Effector CD4-positive, alpha-beta T cell (primary cell): ENCODE measurements around the gene GSK3A.

ENCODE experiments used
- DNase-seq: peaks from one replicate; pipeline ENCODE4 v3.0.0-alpha.2; 2020

Gene GSK3A

DNA sequence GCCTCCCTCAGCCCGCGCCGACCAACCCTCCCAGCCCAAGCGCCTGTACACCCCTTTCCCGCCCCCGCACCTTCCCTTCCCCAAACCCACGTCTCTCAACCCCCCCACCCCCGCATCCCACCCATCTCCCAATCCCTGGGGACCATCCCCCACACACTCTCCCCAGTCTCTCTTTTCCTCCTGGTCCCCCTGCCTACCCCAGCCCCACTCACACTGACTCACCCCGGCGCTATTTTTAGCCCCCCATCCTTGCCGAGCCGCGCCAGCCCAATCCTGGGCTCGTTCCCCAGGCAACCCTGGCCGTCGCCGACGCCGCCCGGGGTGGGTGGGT lies 38.4 kb upstream of the GSK3A start:
- no peak for DNase-seq

DNA sequence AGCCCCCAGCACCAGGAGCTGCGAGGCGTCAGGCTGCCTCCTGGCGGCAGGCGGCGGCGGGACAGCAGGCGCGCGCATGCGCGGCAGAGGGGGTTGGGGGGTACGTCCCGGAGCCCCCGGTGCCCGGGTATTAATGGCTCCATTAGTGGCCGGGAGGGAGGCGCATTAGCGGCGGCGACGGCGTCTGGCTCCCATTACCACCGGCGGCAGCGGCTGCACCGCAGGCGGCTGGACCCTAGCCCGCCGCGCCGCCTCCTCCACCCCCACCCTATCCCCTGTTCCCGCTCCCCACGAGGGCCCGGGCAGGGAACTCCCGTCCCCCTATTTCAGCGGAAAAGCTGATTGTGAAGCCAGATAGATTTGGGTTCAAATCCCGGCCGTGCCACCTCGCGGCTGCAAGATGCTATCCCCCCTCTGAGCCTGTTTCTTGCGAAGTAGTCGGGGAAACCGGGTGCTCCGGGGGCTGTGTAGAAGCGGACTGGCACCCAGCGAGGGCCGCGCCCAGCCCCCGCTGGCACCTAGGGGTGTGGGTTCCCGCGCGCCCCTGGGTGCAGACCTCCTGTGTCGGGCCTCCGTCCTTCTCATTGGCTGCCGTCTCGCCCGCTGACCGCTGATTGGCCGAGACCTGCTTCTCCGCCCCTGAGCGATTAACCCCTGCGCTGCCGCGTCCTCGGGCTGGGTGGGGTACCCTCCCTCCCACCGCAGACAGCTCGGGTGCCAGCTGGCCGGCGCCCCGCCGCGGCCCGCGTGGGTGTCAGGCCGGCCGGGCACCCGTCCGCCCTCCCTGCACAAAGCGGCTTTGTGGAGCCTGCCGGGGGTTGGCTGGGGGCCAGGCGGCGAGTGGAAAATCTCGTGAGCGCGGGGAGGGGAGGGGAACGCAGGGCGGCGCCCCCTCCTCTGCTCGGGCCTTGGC lies 37.8 kb upstream of the GSK3A start:
- DNase-seq, result peak; percentile 83

GRCh38 chr19:42279155-42279901 lies 36.9 kb upstream of the GSK3A start:
- DNase-seq, result no peak

GRCh38 chr19:42278452-42279154 lies 36.2 kb upstream of the GSK3A start:
- DNase-seq, result no peak

DNA sequence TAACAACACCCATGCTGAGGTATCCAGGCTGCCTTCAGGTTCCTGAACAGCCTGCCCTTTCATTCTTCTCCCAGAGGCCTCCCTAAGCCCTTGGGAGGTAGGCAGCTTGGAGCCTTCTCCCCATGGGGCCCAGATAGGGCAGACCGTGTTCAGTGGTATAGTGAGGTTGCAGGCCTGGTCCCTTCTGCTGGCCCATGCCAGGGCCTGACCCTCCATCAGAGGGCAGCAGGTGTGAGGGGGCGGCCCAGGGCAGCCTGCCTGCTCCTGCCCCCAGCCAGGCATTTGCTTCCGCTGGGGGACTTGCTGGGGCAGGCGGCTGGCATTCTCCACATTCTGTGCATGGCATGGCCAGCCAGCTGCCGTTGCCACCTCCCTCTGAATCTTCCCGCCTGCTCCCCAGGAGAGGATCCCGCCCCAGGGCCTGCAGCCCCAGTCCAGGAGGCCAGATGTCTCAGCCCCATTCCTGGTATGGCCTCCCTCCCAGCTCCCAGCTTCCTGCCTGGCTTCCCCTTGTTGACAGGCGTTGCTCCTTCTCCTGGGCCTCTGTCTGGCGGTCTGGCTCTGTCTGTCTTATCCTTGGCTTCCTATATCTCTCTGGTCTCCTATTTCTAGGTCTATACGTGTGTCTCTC lies 35.5 kb upstream of the GSK3A start:
- no peak for DNase-seq

DNA sequence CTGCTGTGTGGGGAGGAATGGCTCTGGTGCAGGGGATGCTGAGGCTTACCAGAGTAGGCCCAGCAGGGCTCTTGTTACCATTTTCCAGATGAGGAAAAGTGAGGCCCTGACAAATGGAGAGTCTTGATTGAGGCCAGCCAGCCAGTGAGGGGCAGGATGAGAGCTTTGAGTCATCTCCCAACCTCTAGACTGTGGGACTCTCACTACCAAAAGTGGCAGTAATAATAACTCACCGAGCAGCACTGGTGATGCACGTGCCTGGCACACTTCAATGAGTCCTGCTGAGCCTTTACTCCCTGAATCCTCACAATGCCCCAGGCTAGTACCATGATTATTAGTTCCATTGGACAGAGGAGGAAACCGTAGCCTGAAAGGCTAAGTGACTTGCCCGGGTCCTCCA lies 34.4 kb upstream of the GSK3A start:
- DNase-seq, result no peak

GRCh38 chr19:42276284-42276683 lies 33.9 kb upstream of the GSK3A start:
- DNase-seq, result no peak

- no peak for DNase-seq
Observed at GRCh38 chr19:42275517-42275916, 33.1 kb upstream of the GSK3A start.

DNA sequence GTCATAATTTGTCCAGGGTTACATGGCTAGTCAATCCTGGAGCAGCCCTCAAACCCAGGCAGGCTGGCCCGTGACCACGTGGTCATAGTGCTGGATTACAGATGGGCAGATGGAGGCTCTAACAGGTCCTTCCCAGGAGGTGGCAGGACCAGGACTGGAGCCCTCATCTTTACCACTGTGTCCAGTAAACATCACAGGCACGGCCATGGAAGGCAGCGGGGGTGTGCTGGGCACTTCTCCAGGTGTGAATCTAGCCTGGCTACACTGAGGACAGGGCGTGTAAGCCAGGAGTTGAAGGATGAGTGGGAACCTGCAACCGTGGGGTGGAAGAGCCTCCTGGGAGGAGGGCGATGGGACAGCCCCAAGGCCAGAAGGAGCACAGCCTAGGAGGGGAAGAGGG lies 32.7 kb upstream of the GSK3A start:
- no peak for DNase-seq

- no peak for DNase-seq
Observed at GRCh38 chr19:42274065-42274682, 31.8 kb upstream of the GSK3A start.

DNA sequence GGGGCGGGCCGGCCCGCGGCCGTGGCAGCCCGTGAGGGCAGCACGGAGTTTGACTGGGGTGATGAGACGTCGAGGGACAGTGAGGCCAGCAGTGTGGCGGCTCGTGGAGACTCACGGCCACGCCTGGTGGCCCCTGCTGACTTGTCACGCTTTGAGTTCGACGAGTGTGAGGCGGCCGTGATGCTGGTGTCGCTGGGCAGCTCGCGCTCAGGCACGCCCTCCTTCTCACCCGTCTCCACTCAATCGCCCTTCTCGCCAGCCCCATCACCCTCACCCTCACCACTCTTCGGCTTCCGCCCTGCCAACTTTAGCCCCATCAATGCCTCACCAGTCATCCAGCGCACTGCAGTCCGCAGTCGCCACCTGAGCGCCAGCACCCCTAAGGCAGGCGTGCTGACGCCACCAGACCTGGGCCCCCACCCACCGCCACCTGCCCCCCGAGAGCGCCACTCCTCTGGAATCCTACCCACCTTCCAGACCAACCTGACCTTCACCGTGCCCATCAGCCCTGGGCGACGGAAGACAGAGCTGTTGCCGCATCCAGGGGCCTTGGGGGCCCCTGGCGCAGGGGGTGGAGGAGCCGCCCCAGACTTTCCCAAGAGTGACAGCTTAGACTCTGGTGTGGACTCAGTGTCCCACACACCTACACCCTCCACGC lies 31.1 kb upstream of the GSK3A start:
- no peak for DNase-seq

GRCh38 chr19:42272989-42273406 lies 30.6 kb upstream of the GSK3A start:
- no peak for DNase-seq

- DNase-seq, result no peak
Observed at GRCh38 chr19:42272535-42272897, 30.1 kb upstream of the GSK3A start.

- DNase-seq, result no peak
Observed at GRCh38 chr19:42271861-42272534, 29.6 kb upstream of the GSK3A start.

GRCh38 chr19:42271045-42271419 lies 28.6 kb upstream of the GSK3A start:
- no peak for DNase-seq

DNA sequence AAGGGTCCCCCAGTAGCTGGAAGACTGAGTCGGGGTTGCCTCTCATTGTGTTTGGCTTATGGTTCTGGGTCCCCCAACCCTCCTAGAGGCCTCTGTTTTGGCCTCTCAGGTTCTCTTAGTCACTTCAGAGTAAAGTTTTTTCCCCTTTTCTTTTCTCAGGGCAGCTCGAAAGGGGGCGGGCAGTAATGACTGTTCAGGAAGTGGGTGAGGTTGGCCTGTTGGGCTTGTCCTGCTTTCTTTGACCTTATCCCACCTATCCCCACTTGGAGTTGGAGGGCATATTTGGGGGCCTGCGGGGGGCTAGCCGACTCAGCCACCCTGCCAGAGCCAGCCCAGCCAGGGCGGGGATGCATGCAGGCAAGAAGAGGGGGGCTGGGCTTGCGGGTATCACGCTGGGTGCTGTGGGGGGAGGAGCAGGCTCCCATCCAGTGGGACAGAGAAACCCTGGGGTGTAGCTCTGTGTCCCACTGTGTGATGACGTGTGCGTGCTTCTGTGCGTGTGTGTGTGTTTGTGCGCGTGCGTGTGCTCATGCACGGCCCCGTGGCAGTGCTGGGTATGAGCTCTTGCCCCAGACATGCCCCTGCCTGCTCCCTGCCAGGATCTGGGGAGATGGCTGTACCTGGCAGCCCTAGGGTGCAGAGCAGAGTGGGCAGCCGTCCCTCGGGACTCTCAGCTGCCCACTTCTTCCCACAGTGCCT lies 28.1 kb upstream of the GSK3A start:
- DNase-seq, result peak; percentile 62

GRCh38 chr19:42269478-42270345 lies 27.3 kb upstream of the GSK3A start:
- no peak for DNase-seq

DNA sequence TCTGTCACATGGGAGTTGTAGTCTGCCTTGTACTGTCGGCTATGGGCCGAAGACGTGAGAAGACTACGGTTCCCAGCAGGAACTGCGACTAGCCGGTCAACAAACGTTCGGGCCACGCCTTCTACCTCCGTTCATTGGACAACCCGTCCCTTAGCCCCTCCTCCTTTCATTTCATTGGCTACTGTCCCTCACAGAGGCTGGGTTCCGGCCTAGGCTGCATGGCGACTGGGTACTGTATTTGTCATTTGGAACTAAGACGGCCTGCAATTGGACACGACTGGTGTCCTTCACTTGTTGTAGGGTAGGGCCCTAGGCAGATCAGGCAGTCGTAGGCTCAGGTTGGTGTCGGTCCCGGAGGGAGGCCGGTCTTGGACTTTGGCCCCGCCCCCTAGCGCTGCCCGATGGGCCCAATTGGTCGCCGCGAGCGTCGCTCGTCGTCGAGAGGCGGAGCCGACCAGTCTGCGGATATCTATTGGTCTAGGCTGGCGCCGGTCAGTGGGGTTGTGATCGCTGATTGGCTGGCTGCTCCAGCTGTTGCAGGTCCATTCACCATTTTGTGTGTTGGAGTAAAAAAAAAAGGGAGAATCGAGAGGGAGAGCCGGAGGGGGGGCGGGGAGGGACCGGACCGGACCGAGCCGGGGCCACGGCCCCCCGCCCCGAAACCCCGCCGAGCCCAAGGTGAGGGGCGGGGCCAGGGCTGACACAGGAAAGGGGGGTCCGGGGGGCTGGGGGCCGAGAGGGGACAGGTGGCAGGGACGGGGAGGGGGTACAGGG lies 26.5 kb upstream of the GSK3A start, which contains the start of gene CIC:
Gene CIC, plus strand, starts transcription at position 549 of the 774 bp plus-strand sequence. CDS start 2,532 bp downstream, outside the sequence.
- peak; percentile 98 for DNase-seq

DNA sequence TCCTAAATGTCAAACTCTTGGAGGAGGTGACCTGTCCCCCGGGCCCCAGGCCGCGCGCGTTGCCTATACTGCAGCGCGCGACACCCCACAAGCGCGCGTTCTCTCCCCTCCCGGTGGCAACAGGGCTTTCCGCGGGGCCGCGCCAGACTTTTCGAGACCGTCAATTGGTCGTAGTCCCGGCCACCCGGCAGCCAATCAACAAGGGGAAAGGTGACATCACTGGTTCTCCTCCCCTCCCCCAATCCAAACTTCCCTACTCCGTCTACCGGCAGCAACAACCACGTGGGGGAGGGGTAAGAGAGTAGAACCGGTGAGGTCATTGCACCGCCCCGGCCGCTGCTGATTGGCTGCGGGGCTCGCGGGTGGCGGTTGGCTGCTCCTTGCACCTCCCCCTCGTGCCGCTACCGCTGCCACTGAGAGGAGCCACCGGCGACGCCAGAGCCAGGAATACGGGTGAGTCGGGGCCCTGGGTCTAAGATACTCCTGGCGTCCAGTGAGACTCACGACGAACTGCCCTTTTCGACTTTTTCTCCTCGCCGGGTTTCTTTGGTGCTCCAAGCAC lies 25.8 kb upstream of the GSK3A start:
- DNase-seq, result peak; percentile 99
